ENCODE results near the gene FAM180A.

DNA sequence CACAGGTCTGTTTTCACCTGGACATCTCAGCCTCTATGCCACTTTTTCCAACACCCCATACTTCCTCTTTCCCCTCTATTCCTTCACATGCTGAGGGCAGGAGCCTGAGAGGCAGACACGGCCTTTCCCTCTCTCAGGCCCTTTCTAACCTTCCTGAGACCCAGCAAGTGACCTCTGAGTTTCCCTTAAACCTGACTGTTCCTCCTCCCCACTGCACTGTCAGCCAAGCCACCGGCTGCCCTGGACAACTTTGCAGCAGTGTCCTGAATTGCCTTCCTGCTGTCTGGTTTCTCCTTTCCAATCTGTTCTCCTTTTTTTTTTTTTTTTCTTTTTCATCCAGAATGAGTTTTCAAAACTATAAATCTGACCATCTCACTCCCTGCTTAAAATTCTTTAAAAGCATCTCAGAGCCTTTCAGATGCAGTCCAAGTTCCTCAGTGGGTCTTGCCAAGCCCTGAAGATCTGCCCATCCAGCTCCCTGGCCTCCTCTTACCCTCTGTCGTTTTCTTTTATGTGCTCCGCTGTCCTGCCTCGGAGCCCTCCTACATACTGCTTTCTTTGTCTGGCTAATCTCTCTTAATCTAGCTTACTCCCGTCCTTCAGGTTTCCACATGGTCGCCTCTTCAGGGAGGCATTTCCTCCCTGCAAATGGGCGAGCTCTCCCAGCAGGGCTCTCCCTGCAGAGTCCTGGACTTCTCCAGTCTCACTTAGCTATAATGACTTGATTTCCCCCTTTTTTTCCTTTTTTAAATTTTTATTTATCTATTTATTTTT, 51.1 kb downstream of the FAM180A start:
- TF ChIP-seq, protein P1, sequence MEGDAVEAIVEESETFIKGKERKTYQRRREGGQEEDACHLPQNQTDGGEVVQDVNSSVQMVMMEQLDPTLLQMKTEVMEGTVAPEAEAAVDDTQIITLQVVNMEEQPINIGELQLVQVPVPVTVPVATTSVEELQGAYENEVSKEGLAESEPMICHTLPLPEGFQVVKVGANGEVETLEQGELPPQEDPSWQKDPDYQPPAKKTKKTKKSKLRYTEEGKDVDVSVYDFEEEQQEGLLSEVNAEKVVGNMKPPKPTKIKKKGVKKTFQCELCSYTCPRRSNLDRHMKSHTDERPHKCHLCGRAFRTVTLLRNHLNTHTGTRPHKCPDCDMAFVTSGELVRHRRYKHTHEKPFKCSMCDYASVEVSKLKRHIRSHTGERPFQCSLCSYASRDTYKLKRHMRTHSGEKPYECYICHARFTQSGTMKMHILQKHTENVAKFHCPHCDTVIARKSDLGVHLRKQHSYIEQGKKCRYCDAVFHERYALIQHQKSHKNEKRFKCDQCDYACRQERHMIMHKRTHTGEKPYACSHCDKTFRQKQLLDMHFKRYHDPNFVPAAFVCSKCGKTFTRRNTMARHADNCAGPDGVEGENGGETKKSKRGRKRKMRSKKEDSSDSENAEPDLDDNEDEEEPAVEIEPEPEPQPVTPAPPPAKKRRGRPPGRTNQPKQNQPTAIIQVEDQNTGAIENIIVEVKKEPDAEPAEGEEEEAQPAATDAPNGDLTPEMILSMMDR (conservative IDR thresholded peaks at IDR 0.05; ENCODE audit: low read length) = no peak
- no peak for TF ChIP-seq EZH2phosphoT487 (IDR thresholded peaks at IDR 0.05; ENCODE audit: borderline replicate concordance, low read depth, low read length)
